HepG2 (cell line): ENCODE measurements around the gene BAHCC1. TPM values are rescaled to one million over a fixed set of nuclear protein-coding genes. Genes with fewer than 3 reads are reported as not detected.

Experiments used
- CREM ChIP-seq, 2 experiments: sonication (generic) in 1 of 2; formaldehyde crosslinking in 1 of 2; IDR thresholded peaks; 2 replicates each; pipeline versions ENCODE4 v1.4.0 to v1.6.1; 2016 to 2020; ENCODE audit warnings: antibody characterized with exemption in 1 of 2, mild to moderate bottlenecking in 1 of 2, missing genetic modification reagents in 1 of 2
- HBP1 ChIP-seq: IDR thresholded peaks from 2 replicates; pipeline ENCODE4 v1.6.1; 2016; ENCODE audit warnings: low read depth, control low read depth
- HMGXB3 ChIP-seq: sonication (generic); formaldehyde crosslinking; IDR thresholded peaks from 2 replicates; pipeline ENCODE4 v1.4.0; 2020; ENCODE audit warnings: missing genetic modification reagents, borderline replicate concordance
- JARID2 ChIP-seq: sonication (generic); formaldehyde crosslinking; IDR thresholded peaks from 2 replicates; pipeline ENCODE4 v1.8.1; 2023; ENCODE audit warnings: missing genetic modification reagents, inconsistent platforms; ENCODE audit not compliant: insufficient replicate concordance
- KMT2A ChIP-seq: sonication (generic); formaldehyde crosslinking; IDR thresholded peaks from 2 replicates; pipeline ENCODE4 v1.4.0; 2020; ENCODE audit warnings: missing genetic modification reagents
- LCORL ChIP-seq, 2 experiments: fragments of 450-650 bp in 1 of 2; sonication (generic) in 1 of 2; formaldehyde crosslinking in 1 of 2; IDR thresholded peaks; 2 replicates each; pipeline versions ENCODE4 v1.5.0 to v1.6.1; 2017 to 2020; ENCODE audit warnings: antibody characterized with exemption in 1 of 2, missing genetic modification reagents in 1 of 2
- MAFF ChIP-seq: IDR thresholded peaks from 2 replicates; pipeline ENCODE4 v1.6.1; 2011; ENCODE audit warnings: low read depth, low read length, improper control_type of control experiment
- MZF1 ChIP-seq: sonication (generic); formaldehyde crosslinking; IDR thresholded peaks from 2 replicates; pipeline ENCODE4 v1.8.1; 2023; ENCODE audit warnings: mild to moderate bottlenecking, missing genetic modification reagents, borderline replicate concordance
- REPIN1 ChIP-seq: sonication (generic); formaldehyde crosslinking; IDR thresholded peaks from 2 replicates; pipeline ENCODE4 v1.8.0; 2022; ENCODE audit warnings: missing genetic modification reagents, low read depth, mild to moderate bottlenecking, borderline replicate concordance
- ZBTB25 ChIP-seq: IDR thresholded peaks from 2 replicates; pipeline ENCODE4 v1.6.1; 2018; ENCODE audit warnings: missing genetic modification reagents
- ZKSCAN8 ChIP-seq: IDR thresholded peaks from 2 replicates; pipeline ENCODE4 v1.6.1; 2016; ENCODE audit warnings: borderline replicate concordance, missing genetic modification reagents, missing compliant biosample characterization
- ZNF766 ChIP-seq: sonication (generic); formaldehyde crosslinking; IDR thresholded peaks from 2 replicates; pipeline ENCODE4 v1.5.0; 2020; ENCODE audit warnings: missing genetic modification reagents, borderline replicate concordance
- ZNF784 ChIP-seq: sonication (generic); formaldehyde crosslinking; IDR thresholded peaks from 2 replicates; pipeline ENCODE4 v1.5.1; 2020; ENCODE audit warnings: missing genetic modification reagents, mild to moderate bottlenecking, borderline replicate concordance
- polyA plus RNA-seq, 8 experiments: library from polyadenylated mRNA; depleted of rRNA in 3 of 8; stranded (reverse) in 7 of 8; unstranded in 1 of 8; fragments of >200 nt; fragmentation: Illumina TruSeq in 4 of 8; extraction: Trizol in 4 of 8; gene quantifications; 2 replicates each; pipeline versions ENCODE4 v1.2.1 to v1.2.3, GENCODE V29; 2011 to 2016; ENCODE audit warnings: low read depth in 4 of 8, missing spikeins in 1 of 8, mixed read lengths in 1 of 8; ENCODE audit not compliant: insufficient read depth in 1 of 8
- total RNA-seq, 5 experiments: library from RNA; depleted of rRNA; stranded (reverse); fragments of >200 nt; fragmentation: Illumina TruSeq; extraction: Trizol; gene quantifications; 2 replicates each; pipeline ENCODE4 v1.2.3, GENCODE V29; 2016; ENCODE audit warnings: low read depth in 1 of 5
- TF ChIP-seq, protein P1 (sequence below): sonication (generic); formaldehyde crosslinking; IDR thresholded peaks from 2 replicates; pipeline ENCODE4 v1.5.0; 2020; ENCODE audit warnings: mild to moderate bottlenecking, missing genetic modification reagents
- TF ChIP-seq, protein P2 (sequence below): sonication (generic); formaldehyde crosslinking; IDR thresholded peaks from 2 replicates; pipeline ENCODE4 v1.5.0; 2020; ENCODE audit warnings: missing genetic modification reagents

BAHCC1 gene
- total and polyA plus RNA-seq, 2 of the 13 experiments (the other 11 are each of a cell fraction or from before 2014, with no cell fraction given): 1.4 to 1.7 TPM

- TF ChIP-seq MZF1 (CRISPR knock-in tag): no peak
- no peak for TF ChIP-seq REPIN1 (CRISPR knock-in tag)
- TF ChIP-seq, protein P1, sequence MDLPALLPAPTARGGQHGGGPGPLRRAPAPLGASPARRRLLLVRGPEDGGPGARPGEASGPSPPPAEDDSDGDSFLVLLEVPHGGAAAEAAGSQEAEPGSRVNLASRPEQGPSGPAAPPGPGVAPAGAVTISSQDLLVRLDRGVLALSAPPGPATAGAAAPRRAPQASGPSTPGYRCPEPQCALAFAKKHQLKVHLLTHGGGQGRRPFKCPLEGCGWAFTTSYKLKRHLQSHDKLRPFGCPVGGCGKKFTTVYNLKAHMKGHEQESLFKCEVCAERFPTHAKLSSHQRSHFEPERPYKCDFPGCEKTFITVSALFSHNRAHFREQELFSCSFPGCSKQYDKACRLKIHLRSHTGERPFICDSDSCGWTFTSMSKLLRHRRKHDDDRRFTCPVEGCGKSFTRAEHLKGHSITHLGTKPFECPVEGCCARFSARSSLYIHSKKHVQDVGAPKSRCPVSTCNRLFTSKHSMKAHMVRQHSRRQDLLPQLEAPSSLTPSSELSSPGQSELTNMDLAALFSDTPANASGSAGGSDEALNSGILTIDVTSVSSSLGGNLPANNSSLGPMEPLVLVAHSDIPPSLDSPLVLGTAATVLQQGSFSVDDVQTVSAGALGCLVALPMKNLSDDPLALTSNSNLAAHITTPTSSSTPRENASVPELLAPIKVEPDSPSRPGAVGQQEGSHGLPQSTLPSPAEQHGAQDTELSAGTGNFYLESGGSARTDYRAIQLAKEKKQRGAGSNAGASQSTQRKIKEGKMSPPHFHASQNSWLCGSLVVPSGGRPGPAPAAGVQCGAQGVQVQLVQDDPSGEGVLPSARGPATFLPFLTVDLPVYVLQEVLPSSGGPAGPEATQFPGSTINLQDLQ (CRISPR knock-in tag): no peak
- peak; percentile 35; the same call in 1 of the 2 replicates for TF ChIP-seq HBP1 (CRISPR knock-in tag)
- peak; percentile 48 for TF ChIP-seq JARID2 (CRISPR knock-in tag)
- TF ChIP-seq, protein P2, sequence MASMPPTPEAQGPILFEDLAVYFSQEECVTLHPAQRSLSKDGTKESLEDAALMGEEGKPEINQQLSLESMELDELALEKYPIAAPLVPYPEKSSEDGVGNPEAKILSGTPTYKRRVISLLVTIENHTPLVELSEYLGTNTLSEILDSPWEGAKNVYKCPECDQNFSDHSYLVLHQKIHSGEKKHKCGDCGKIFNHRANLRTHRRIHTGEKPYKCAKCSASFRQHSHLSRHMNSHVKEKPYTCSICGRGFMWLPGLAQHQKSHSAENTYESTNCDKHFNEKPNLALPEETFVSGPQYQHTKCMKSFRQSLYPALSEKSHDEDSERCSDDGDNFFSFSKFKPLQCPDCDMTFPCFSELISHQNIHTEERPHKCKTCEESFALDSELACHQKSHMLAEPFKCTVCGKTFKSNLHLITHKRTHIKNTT (CRISPR knock-in tag): no peak
- 0 out of 2 replicates have a peak, but pooled peaks have one; percentile 25 for TF ChIP-seq CREM (IDR thresholded peaks at IDR 0.05)
- TF ChIP-seq CREM (CRISPR knock-in tag; IDR thresholded peaks at IDR 0.05): no peak
- no peak for TF ChIP-seq LCORL (IDR thresholded peaks at IDR 0.05)
- no peak for TF ChIP-seq LCORL (CRISPR knock-in tag; IDR thresholded peaks at IDR 0.05)
- TF ChIP-seq MAFF: no peak
- TF ChIP-seq ZKSCAN8: no peak; the same call in 1 of the 2 replicates
- no peak; the same call in 1 of the 2 replicates for TF ChIP-seq KMT2A (CRISPR knock-in tag)
- no peak for TF ChIP-seq ZNF766 (CRISPR knock-in tag)
- peak; percentile 63; the same call in 1 of the 2 replicates for TF ChIP-seq ZBTB25 (CRISPR knock-in tag)
- peak; percentile 34; the same call in 1 of the 2 replicates for TF ChIP-seq ZNF784
- TF ChIP-seq HMGXB3: no peak
These were observed 118.7 kb downstream of the BAHCC1 start (continued) for GRCh38 chr17:81513753-81514488.
